ENCODE results near the gene HEATR5B.
"Not testable (repeated sequence)": the region's sequence is repeated elsewhere in the genome, so short reads cannot be mapped to it uniquely, and the experiment has no call there.

- TF ChIP-seq, protein P1, sequence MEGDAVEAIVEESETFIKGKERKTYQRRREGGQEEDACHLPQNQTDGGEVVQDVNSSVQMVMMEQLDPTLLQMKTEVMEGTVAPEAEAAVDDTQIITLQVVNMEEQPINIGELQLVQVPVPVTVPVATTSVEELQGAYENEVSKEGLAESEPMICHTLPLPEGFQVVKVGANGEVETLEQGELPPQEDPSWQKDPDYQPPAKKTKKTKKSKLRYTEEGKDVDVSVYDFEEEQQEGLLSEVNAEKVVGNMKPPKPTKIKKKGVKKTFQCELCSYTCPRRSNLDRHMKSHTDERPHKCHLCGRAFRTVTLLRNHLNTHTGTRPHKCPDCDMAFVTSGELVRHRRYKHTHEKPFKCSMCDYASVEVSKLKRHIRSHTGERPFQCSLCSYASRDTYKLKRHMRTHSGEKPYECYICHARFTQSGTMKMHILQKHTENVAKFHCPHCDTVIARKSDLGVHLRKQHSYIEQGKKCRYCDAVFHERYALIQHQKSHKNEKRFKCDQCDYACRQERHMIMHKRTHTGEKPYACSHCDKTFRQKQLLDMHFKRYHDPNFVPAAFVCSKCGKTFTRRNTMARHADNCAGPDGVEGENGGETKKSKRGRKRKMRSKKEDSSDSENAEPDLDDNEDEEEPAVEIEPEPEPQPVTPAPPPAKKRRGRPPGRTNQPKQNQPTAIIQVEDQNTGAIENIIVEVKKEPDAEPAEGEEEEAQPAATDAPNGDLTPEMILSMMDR (conservative IDR thresholded peaks at IDR 0.05; ENCODE audit: low read depth, low read length): not testable (repeated sequence)
- TF ChIP-seq EZH2 (IDR thresholded peaks at IDR 0.05; ENCODE audit: borderline replicate concordance, low read depth, low read length, poor library complexity, severe bottlenecking): not testable (repeated sequence)
These were observed 84.8 kb downstream of the HEATR5B start for GRCh38 chr2:36999416-36999815.

Measured in A673 (cell line).